Measurements from ENCODE around the gene KIF1A. TPM values are rescaled to one million over a fixed set of nuclear protein-coding genes. Genes with fewer than 3 reads are reported as not detected.

The KIF1A gene
- total RNA-seq, 4 donors from 2014 or later = 1.2 to 6.9 (median 4.1) TPM

GRCh38 chr2:240806006-240806405 is 14.0 kb downstream of the KIF1A start:
- intact Hi-C loops (cut with DNase I) = no loop called here
- Histone ChIP-seq H3K4me1 (no peaks in the 10 kb centered on the region), H3K36me3 (no peaks in the 10 kb centered on the region), H3K9me3 (no peaks in the 10 kb centered on the region), H3K27ac (no peak overlapping the region), H3K27me3 (no peaks in the 10 kb centered on the region), H3K4me3 (replicated peaks in 1 of 3) (no peak overlapping the region)
- no peak for DNase-seq
- 87 to 88% methylated on average over 4 of the region's 4 CpGs for WGBS, 2 donors
- TF ChIP-seq POLR2A (IDR thresholded peaks at IDR 0.05) (no peak), CTCF (IDR thresholded peaks at IDR 0.05) (no peak)

GRCh38 chr2:240803191-240803590 is 16.8 kb downstream of the KIF1A start:
- DNase-seq = no peak
- no peaks in the 10 kb centered on the region for H3K4me1 ChIP-seq
- TF ChIP-seq POLR2A (IDR thresholded peaks at IDR 0.05) = no peak
- no peak for TF ChIP-seq CTCF (IDR thresholded peaks at IDR 0.05)
- H3K9me3 ChIP-seq = no peaks in the 10 kb centered on the region
- no peaks in the 10 kb centered on the region for H3K27me3 ChIP-seq
- H3K36me3 ChIP-seq = no peaks in the 10 kb centered on the region
- 87 to 89% methylated on average over 8 of the region's 8 CpGs for WGBS, 2 donors
- H3K4me3 ChIP-seq (replicated peaks in 1 of 3) = no peak overlapping the region
- H3K27ac ChIP-seq = no peak overlapping the region
- intact Hi-C loops (cut with DNase I) = no loop called here

GRCh38 chr2:240799033-240799820 is 20.8 kb downstream of the KIF1A start:
- no peaks in the 10 kb centered on the region for H3K4me1 ChIP-seq
- no peaks in the 10 kb centered on the region for H3K9me3 ChIP-seq
- WGBS, 2 donors = 65 to 75% methylated on average over 14 of the region's 14 CpGs
- no peak overlapping the region for H3K27ac ChIP-seq
- no peak overlapping the region for H3K4me3 ChIP-seq (replicated peaks in 1 of 3)
- intact Hi-C loops (cut with DNase I) = no loop called here
- H3K27me3 ChIP-seq = no peaks in the 10 kb centered on the region
- DNase-seq = no peak
- no peak for TF ChIP-seq POLR2A (IDR thresholded peaks at IDR 0.05)
- no peak for TF ChIP-seq CTCF (IDR thresholded peaks at IDR 0.05)
- no peaks in the 10 kb centered on the region for H3K36me3 ChIP-seq

GRCh38 chr2:240798327-240798905 is 21.6 kb downstream of the KIF1A start:
- WGBS, 2 donors = 81 to 95% methylated on average over 14 to 15 of the region's 17 CpGs
- no peaks in the 10 kb centered on the region for H3K9me3 ChIP-seq
- intact Hi-C loops (cut with DNase I) = no loop called here
- no peak overlapping the region for H3K27ac ChIP-seq
- H3K4me1 ChIP-seq = no peaks in the 10 kb centered on the region
- no peak for DNase-seq
- H3K4me3 ChIP-seq (replicated peaks in 1 of 3) = no peak overlapping the region
- H3K36me3 ChIP-seq = no peaks in the 10 kb centered on the region
- no peaks in the 10 kb centered on the region for H3K27me3 ChIP-seq
- TF ChIP-seq CTCF (IDR thresholded peaks at IDR 0.05) (no peak), POLR2A (IDR thresholded peaks at IDR 0.05) (no peak)

GRCh38 chr2:240797914-240798313 is 22.1 kb downstream of the KIF1A start:
- intact Hi-C loops (cut with DNase I) = no loop called here
- Histone ChIP-seq H3K36me3 (no peaks in the 10 kb centered on the region), H3K4me1 (no peaks in the 10 kb centered on the region), H3K9me3 (no peaks in the 10 kb centered on the region), H3K4me3 (replicated peaks in 1 of 3) (no peak overlapping the region), H3K27me3 (no peaks in the 10 kb centered on the region), H3K27ac (no peak overlapping the region)
- DNase-seq = no peak
- TF ChIP-seq CTCF (IDR thresholded peaks at IDR 0.05) (no peak), POLR2A (IDR thresholded peaks at IDR 0.05) (no peak)
- 86 to 90% methylated on average over 12 of the region's 12 CpGs for WGBS, 2 donors
